SJCRH30 (cell line): ENCODE data around the gene LSG1. TPM values are rescaled to one million over a fixed set of nuclear protein-coding genes. Genes with fewer than 3 reads are reported as not detected.

ENCODE experiments used
- DNase-seq, 2 experiments: peaks; one replicate each; pipeline ENCODE4 v3.0.0-alpha.2; 2015 to 2020
- H3K27ac ChIP-seq: fragments of 250-450 bp; sonication (Bioruptor Pico); 2 replicates; pipeline ENCODE4 v1.5.1; 2020; ENCODE audit warnings: mild to moderate bottlenecking, moderate library complexity
- H3K27me3 ChIP-seq: fragments of 250-450 bp; sonication (Bioruptor Pico); 2 replicates; pipeline ENCODE4 v1.5.1; 2020; ENCODE audit warnings: mild to moderate bottlenecking, moderate library complexity
- H3K36me3 ChIP-seq: fragments of 250-450 bp; sonication (Bioruptor Pico); 2 replicates; pipeline ENCODE4 v1.5.1; 2020; ENCODE audit warnings: mild to moderate bottlenecking, moderate library complexity
- H3K4me1 ChIP-seq: fragments of 250-450 bp; sonication (Bioruptor Pico); 2 replicates; pipeline ENCODE4 v1.5.1; 2020; ENCODE audit warnings: mild to moderate bottlenecking, moderate library complexity
- H3K4me3 ChIP-seq: fragments of 250-450 bp; sonication (Bioruptor Pico); 2 replicates; pipeline ENCODE4 v1.5.1; 2020; ENCODE audit warnings: mild to moderate bottlenecking, moderate library complexity
- H3K9me3 ChIP-seq: fragments of 250-450 bp; sonication (Bioruptor Pico); replicated peaks from 2 replicates; pipeline ENCODE4 v1.5.1; 2020; ENCODE audit warnings: mild to moderate bottlenecking, moderate library complexity
- total RNA-seq: library from RNA; depleted of rRNA; stranded (reverse); fragments of >200 nt; shearing (Covaris generic); gene quantifications from 2 replicates; pipeline ENCODE4 v1.2.3, GENCODE V29; 2014; rRNA removed

The LSG1 gene
- 35.6 and 35.9 TPM in 2 replicates for total RNA-seq

- Histone ChIP-seq H3K9me3 (no peaks in the 10 kb centered on the region), H3K36me3 (no peaks in the 10 kb centered on the region; the same call in 1 of the 2 replicates), H3K27me3 (no peaks in the 10 kb centered on the region), H3K4me1 (peaks cover 4% of the 10 kb centered on the region; the same call in 1 of the 2 replicates), H3K27ac (peak within 1 kb of the TSS; percentile 96), H3K4me3 (peak within 1 kb of the TSS; percentile 75)
- peak; percentile 88 to 94 for DNase-seq
Observed at GRCh38 chr3:194671900-194672808, at the start of gene LSG1. Gene LSG1, minus strand, starts transcription at chr3:194672191. Its CDS starts 29 bp downstream, at chr3:194672162.

DNA sequence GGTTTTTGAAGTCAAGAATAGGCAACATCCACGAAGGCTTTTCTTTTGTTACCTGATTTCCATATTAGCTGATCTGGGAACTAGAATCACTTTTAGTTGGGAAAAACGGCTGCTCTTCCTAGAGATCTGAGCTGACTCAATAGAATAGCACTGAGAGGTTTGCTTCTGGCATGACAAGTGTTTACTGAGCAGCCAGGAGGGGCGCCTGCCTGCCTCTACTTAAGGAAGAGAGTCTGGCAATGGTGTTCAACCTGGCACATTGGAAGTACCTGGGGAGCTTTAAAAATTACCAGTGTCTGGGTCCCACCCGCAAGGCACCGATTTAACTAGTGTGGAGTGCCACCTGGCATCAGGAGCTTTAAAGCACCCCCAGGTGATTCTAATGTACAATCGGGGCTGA lies 48.1 kb upstream of the LSG1 start:
- Histone ChIP-seq H3K9me3 (no peaks in the 10 kb centered on the region), H3K4me3 (no peak overlapping the region), H3K27ac (no peak overlapping the region), H3K27me3 (no peaks in the 10 kb centered on the region), H3K36me3 (no peaks in the 10 kb centered on the region), H3K4me1 (no peaks in the 10 kb centered on the region)
- DNase-seq, result no peak

DNA sequence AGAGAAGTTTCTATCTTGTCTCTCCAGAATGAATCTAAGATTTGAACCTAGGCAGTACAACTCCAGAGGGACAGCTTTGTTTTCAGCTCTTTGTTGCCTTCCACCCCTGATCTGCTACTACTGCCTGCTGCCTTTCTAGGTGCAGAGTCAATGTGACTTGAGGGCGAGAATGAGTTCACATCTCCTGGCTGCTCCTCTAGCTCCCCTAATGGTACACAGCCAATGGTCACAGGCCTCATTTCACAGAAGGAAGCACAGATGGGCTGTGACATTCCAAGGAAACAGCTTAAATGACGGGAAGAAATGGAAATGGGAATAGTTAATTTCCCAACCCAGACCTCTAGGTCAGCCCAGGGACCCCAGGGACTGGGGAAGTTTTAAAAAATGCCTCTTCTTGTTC lies 46.1 kb upstream of the LSG1 start:
- H3K9me3 ChIP-seq, result no peaks in the 10 kb centered on the region
- H3K4me3 ChIP-seq, result no peak overlapping the region
- no peaks in the 10 kb centered on the region for H3K36me3 ChIP-seq
- H3K27me3 ChIP-seq, result no peaks in the 10 kb centered on the region
- H3K4me1 ChIP-seq, result no peaks in the 10 kb centered on the region
- no peak overlapping the region for H3K27ac ChIP-seq
- no peak for DNase-seq

DNA sequence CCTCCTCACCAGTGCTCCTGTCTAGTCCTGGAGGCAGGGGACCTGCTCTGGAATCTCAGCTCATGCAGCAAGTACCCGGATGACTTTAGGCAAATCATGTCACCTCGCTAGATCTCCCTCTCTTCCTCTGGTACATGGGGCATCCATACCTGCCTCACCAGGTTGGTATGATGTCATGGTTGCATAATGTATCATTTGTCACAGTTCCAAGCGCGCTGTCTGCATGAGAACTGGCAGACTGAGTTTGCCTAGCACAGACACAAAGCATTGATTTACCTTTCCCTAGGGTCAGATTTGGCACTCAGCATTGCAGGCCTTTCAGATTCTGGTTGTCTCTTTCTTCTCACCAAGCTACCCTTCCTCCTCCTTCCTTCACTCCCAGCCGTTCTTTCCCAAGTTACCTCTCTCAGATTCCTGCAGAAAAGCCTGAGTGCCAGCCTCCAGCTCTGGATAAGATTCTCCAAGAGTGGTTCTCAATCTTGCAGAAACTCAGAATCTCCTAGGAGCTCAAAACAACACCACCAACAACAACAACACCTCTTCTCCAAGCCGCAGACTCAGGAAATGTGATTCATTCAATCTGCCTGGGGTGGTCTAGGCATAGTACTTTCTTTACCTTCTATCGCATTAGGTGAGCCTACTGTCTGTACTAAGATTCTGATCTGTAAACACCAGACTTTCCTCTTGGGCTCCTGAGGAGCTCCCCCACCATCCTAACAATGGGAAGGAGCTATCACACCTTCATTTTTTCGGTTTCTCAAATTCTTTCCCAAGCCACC lies 43.2 kb upstream of the LSG1 start:
- Histone ChIP-seq H3K4me1 (no peaks in the 10 kb centered on the region; the same call in 1 of the 2 replicates), H3K36me3 (no peaks in the 10 kb centered on the region), H3K27me3 (no peaks in the 10 kb centered on the region), H3K9me3 (no peaks in the 10 kb centered on the region), H3K27ac (no peak overlapping the region), H3K4me3 (no peak overlapping the region)
- no peak for DNase-seq

- no peaks in the 10 kb centered on the region for H3K9me3 ChIP-seq
- H3K27ac ChIP-seq, result no peak overlapping the region
- no peaks in the 10 kb centered on the region for H3K36me3 ChIP-seq
- no peak for DNase-seq
- no peaks in the 10 kb centered on the region; the same call in 1 of the 2 replicates for H3K4me1 ChIP-seq
- no peak overlapping the region for H3K4me3 ChIP-seq
- no peaks in the 10 kb centered on the region for H3K27me3 ChIP-seq
Observed at GRCh38 chr3:194714564-194714963, 42.6 kb upstream of the LSG1 start.

DNA sequence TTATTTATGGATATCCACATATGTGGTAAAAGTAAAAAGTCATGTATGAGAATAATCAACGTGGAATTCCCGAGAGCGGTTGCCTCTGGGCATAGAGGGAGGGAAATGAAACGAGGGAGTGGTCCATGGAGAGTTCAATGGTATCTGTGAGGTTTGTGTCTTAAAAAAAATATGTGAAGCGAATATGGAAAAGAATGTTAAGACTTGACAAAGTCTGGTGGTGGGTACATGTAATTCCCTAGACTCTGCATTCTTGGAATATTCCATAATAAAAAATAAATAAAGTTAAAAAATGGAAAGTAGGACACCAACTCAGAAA lies 42.1 kb upstream of the LSG1 start:
- no peaks in the 10 kb centered on the region for H3K9me3 ChIP-seq
- no peak overlapping the region for H3K4me3 ChIP-seq
- H3K27ac ChIP-seq, result no peak overlapping the region
- H3K4me1 ChIP-seq, result no peaks in the 10 kb centered on the region; the same call in 1 of the 2 replicates
- DNase-seq, result no peak
- no peaks in the 10 kb centered on the region for H3K36me3 ChIP-seq
- no peaks in the 10 kb centered on the region for H3K27me3 ChIP-seq

DNA sequence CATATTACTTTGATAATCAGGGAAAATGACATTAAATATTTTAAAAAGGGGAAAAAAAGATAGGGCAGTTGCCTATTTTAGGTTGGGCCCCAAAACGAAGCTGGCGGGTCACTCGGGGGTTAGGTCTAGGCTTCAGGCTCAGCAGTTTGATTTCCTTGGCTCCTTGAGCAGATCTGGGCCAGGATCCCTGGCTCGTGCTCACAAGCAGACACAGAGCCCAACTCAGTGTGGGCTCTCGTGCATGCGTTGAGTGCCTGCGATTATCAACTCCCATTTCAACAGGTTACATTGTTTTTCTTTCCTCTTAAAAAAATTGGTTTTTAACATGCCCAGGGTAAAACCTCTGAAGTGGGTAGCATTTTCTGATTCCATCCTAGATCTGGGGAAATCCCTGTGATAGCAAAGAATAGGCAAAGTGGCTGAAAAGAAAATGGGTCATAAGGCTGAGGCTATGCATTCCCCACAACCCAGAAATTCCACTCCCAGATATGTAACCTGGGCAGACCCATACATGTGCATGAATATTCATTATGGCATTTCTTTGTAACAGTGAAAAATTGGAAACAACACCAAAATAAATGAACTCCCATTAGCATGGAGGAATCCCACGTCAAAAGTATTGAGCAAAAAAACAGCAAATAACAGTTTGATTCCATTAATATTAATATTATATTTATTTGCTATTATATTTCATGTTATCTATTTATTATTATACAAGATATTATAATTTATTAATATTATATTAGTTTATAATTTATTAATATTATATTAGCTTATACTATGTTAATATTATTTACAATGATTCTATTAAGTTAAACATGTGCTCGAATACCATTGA lies 41.5 kb upstream of the LSG1 start:
- DNase-seq, result no peak
- Histone ChIP-seq H3K9me3 (no peaks in the 10 kb centered on the region), H3K4me1 (no peaks in the 10 kb centered on the region; the same call in 1 of the 2 replicates), H3K27me3 (no peaks in the 10 kb centered on the region), H3K36me3 (no peaks in the 10 kb centered on the region), H3K27ac (no peak overlapping the region), H3K4me3 (no peak overlapping the region)

- Histone ChIP-seq H3K27me3 (no peaks in the 10 kb centered on the region), H3K4me1 (no peaks in the 10 kb centered on the region; the same call in 1 of the 2 replicates), H3K36me3 (no peaks in the 10 kb centered on the region), H3K9me3 (no peaks in the 10 kb centered on the region), H3K4me3 (no peak overlapping the region), H3K27ac (no peak overlapping the region)
- peak; percentile 66 to 72 for DNase-seq
Observed at GRCh38 chr3:194711913-194712312, 39.9 kb upstream of the LSG1 start.

GRCh38 chr3:194711286-194711685 lies 39.3 kb upstream of the LSG1 start:
- no peak overlapping the region for H3K4me3 ChIP-seq
- no peak overlapping the region for H3K27ac ChIP-seq
- no peaks in the 10 kb centered on the region; the same call in 1 of the 2 replicates for H3K4me1 ChIP-seq
- H3K27me3 ChIP-seq, result no peaks in the 10 kb centered on the region
- DNase-seq, result no peak
- H3K9me3 ChIP-seq, result no peaks in the 10 kb centered on the region
- no peaks in the 10 kb centered on the region for H3K36me3 ChIP-seq

- no peaks in the 10 kb centered on the region for H3K9me3 ChIP-seq
- no peak overlapping the region for H3K4me3 ChIP-seq
- no peaks in the 10 kb centered on the region; the same call in 1 of the 2 replicates for H3K4me1 ChIP-seq
- H3K36me3 ChIP-seq, result no peaks in the 10 kb centered on the region
- DNase-seq, result no peak
- H3K27me3 ChIP-seq, result no peaks in the 10 kb centered on the region
- H3K27ac ChIP-seq, result no peak overlapping the region
Observed at GRCh38 chr3:194707147-194707540, 35.2 kb upstream of the LSG1 start.

DNA sequence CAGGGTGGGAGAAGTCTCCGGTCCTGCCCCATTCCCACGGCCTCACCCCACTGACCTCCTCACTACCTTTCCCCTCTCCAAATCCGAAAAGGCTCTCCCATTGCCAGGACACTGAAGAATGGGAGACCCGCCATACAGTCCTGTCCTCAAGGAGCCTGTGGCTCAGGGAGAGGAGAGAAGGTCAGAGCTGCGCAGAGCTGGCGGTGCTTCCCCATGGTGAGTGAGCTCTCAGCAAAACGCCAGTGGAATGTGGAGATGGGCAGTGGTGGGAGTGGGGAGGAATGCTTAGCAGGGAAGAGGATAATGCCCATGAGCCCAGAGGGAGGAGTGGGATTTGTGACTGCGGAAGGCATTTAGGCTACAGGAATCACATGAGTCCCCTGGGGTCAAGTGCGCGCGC lies 33.8 kb upstream of the LSG1 start:
- H3K27me3 ChIP-seq, result no peaks in the 10 kb centered on the region
- H3K9me3 ChIP-seq, result no peaks in the 10 kb centered on the region
- H3K4me1 ChIP-seq, result no peaks in the 10 kb centered on the region
- no peak overlapping the region for H3K4me3 ChIP-seq
- no peak overlapping the region for H3K27ac ChIP-seq
- DNase-seq, result no peak
- H3K36me3 ChIP-seq, result no peaks in the 10 kb centered on the region

DNA sequence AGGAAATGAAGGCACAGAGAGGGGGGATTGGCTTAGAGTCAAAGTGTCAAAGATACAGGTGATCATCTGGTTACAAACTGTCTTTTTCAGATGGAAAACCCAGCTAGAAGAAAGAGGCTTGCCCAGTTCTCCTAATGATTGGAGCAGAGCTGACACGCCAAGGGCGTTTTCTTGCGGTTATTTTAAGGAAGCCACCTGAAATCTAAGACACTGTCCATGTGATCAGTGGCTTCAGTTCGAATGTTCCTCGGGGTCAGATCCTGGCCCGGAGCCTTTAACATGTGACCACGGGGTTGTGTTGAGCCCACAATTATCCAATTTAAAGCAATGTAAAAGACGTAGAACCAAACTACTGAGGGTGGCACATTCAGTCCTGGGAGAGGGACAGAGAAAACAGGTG lies 33.2 kb upstream of the LSG1 start:
- Histone ChIP-seq H3K9me3 (no peaks in the 10 kb centered on the region), H3K4me3 (no peak overlapping the region), H3K27me3 (no peaks in the 10 kb centered on the region), H3K27ac (no peak overlapping the region), H3K4me1 (no peaks in the 10 kb centered on the region), H3K36me3 (no peaks in the 10 kb centered on the region)
- DNase-seq, result no peak

DNA sequence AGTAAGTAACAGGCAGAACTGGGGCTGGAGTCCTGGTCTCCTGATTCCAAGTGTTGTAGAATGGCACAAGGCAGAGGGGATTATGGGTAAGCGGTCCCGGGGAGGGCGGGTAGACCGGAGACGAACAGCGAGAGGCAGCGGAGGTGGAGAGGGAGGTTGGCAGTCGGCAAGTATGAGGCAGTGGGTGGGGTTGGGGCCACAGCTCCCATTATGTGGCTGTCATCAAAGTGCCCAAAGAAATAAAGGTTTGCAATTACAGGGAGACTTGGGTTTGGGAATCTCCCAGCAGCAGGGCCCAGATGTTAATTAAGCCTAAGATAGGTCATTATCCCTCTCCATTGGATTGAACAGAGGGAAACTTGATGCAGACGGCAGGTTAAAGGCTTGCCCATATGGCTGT lies 30.6 kb upstream of the LSG1 start:
- H3K27ac ChIP-seq, result no peak overlapping the region

GRCh38 chr3:194696702-194697101 lies 24.7 kb upstream of the LSG1 start:
- no peak overlapping the region for H3K27ac ChIP-seq

More for the DNA sequence above, 30.6 kb upstream of the LSG1 start:
- Histone ChIP-seq H3K27me3 (no peaks in the 10 kb centered on the region), H3K4me3 (no peak overlapping the region), H3K36me3 (no peaks in the 10 kb centered on the region), H3K9me3 (no peaks in the 10 kb centered on the region), H3K4me1 (no peaks in the 10 kb centered on the region)
- no peak for DNase-seq

More at GRCh38 chr3:194696702-194697101, 24.7 kb upstream of the LSG1 start:
- Histone ChIP-seq H3K9me3 (no peaks in the 10 kb centered on the region), H3K27me3 (no peaks in the 10 kb centered on the region), H3K36me3 (no peaks in the 10 kb centered on the region), H3K4me3 (no peak overlapping the region), H3K4me1 (no peaks in the 10 kb centered on the region)
- DNase-seq, result no peak
